Measurements from ENCODE around the gene HIGD2A.

GRCh38 chr5:176361437-176362232, 26.9 kb upstream of the HIGD2A start, which contains the start of gene KIAA1191:
- TF ChIP-seq CTCF (IDR thresholded peaks at IDR 0.05) (peak in 4 of 5 experiments; percentile 8 to 38 (median 18)), POLR2A (IDR thresholded peaks at IDR 0.05) (peak in 1 of 2 donors; percentile 74)
